GM23338 (cell line): ENCODE measurements around the gene U2SURP.

ENCODE experiments used
- CREB1 ChIP-seq: fragments of 250-450 bp; sonication (Bioruptor Pico); IDR thresholded peaks from 2 replicates; pipeline ENCODE4 v1.5.0; 2020; ENCODE audit warnings: low read depth, mild to moderate bottlenecking, moderate library complexity
- EZH2 ChIP-seq: fragments of 200-600 bp; sonication (generic); IDR thresholded peaks from one replicate; pipeline ENCODE4 v1.8.0; 2017; ENCODE audit warnings: antibody characterized with exemption, mild to moderate bottlenecking, low read depth; ENCODE audit not compliant: unreplicated experiment
- EZH2phosphoT487 ChIP-seq: fragments of 200-600 bp; sonication (generic); IDR thresholded peaks from one replicate; pipeline ENCODE4 v1.8.1; 2018; ENCODE audit warnings: antibody characterized with exemption; ENCODE audit not compliant: unreplicated experiment
- POLR2AphosphoS5 ChIP-seq: IDR thresholded peaks from 2 replicates; pipeline ENCODE4 v1.6.1; 2016; ENCODE audit warnings: antibody characterized with exemption, low read depth
- ZNF331 ChIP-seq: fragments of 250-450 bp; sonication (Bioruptor Pico); IDR thresholded peaks from 2 replicates; pipeline ENCODE4 v1.5.0; 2020; ENCODE audit warnings: low read depth, mild to moderate bottlenecking, moderate library complexity
- TF ChIP-seq, protein P1 (sequence below), 2 experiments: fragments of 200-600 bp in 1 of 2; sonication (generic) in 1 of 2; conservative IDR thresholded peaks; 2 replicates each; pipeline versions ENCODE4 v1.5.1 to v1.6.1; 2016 to 2017; ENCODE audit warnings: antibody characterized with exemption in 2 of 2, low read depth in 2 of 2, mild to moderate bottlenecking in 2 of 2, moderate library complexity in 1 of 2
- TF ChIP-seq, protein P2 (sequence below): IDR thresholded peaks from one replicate; pipeline ENCODE4 v1.6.1; 2018; ENCODE audit warnings: antibody characterized with exemption; ENCODE audit not compliant: unreplicated experiment
- TF ChIP-seq, protein P3 (sequence below): IDR thresholded peaks from 2 replicates; pipeline ENCODE4 v1.6.1; 2016; ENCODE audit warnings: antibody characterized with exemption

DNA sequence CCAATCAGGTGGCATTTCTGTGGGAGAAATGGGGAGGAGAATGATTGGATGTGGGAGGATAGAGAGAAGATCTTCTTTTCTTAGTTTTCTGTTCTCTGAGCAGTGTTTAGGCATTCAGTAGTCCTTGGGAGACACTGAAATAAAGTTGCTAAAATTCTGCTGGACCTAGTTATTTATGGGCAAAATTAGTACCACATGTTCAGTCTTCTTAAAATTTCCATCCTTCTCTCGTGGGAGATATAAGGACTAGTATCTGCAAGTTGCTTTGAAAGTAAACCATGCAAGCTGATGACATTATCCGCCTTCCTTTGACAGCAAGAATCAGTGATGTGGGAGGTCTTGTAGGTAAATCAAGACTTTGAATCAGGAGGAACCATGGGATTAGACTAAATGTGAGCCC lies 98.3 kb downstream of the U2SURP start:
- no peak for TF ChIP-seq CREB1 (CRISPR knock-in tag)
- TF ChIP-seq, protein P1, sequence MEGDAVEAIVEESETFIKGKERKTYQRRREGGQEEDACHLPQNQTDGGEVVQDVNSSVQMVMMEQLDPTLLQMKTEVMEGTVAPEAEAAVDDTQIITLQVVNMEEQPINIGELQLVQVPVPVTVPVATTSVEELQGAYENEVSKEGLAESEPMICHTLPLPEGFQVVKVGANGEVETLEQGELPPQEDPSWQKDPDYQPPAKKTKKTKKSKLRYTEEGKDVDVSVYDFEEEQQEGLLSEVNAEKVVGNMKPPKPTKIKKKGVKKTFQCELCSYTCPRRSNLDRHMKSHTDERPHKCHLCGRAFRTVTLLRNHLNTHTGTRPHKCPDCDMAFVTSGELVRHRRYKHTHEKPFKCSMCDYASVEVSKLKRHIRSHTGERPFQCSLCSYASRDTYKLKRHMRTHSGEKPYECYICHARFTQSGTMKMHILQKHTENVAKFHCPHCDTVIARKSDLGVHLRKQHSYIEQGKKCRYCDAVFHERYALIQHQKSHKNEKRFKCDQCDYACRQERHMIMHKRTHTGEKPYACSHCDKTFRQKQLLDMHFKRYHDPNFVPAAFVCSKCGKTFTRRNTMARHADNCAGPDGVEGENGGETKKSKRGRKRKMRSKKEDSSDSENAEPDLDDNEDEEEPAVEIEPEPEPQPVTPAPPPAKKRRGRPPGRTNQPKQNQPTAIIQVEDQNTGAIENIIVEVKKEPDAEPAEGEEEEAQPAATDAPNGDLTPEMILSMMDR (conservative IDR thresholded peaks at IDR 0.05; ENCODE audit: low read depth in 2 of 2) = no peak
- no peak for TF ChIP-seq POLR2AphosphoS5
- TF ChIP-seq EZH2phosphoT487 = no peak
- no peak for TF ChIP-seq EZH2
- no peak for TF ChIP-seq ZNF331
- TF ChIP-seq, protein P2, sequence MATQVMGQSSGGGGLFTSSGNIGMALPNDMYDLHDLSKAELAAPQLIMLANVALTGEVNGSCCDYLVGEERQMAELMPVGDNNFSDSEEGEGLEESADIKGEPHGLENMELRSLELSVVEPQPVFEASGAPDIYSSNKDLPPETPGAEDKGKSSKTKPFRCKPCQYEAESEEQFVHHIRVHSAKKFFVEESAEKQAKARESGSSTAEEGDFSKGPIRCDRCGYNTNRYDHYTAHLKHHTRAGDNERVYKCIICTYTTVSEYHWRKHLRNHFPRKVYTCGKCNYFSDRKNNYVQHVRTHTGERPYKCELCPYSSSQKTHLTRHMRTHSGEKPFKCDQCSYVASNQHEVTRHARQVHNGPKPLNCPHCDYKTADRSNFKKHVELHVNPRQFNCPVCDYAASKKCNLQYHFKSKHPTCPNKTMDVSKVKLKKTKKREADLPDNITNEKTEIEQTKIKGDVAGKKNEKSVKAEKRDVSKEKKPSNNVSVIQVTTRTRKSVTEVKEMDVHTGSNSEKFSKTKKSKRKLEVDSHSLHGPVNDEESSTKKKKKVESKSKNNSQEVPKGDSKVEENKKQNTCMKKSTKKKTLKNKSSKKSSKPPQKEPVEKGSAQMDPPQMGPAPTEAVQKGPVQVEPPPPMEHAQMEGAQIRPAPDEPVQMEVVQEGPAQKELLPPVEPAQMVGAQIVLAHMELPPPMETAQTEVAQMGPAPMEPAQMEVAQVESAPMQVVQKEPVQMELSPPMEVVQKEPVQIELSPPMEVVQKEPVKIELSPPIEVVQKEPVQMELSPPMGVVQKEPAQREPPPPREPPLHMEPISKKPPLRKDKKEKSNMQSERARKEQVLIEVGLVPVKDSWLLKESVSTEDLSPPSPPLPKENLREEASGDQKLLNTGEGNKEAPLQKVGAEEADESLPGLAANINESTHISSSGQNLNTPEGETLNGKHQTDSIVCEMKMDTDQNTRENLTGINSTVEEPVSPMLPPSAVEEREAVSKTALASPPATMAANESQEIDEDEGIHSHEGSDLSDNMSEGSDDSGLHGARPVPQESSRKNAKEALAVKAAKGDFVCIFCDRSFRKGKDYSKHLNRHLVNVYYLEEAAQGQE = no peak
- TF ChIP-seq, protein P3, sequence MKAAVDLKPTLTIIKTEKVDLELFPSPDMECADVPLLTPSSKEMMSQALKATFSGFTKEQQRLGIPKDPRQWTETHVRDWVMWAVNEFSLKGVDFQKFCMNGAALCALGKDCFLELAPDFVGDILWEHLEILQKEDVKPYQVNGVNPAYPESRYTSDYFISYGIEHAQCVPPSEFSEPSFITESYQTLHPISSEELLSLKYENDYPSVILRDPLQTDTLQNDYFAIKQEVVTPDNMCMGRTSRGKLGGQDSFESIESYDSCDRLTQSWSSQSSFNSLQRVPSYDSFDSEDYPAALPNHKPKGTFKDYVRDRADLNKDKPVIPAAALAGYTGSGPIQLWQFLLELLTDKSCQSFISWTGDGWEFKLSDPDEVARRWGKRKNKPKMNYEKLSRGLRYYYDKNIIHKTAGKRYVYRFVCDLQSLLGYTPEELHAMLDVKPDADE = no peak
